ENCODE data around the gene NPC1. TPM values are rescaled to one million over a fixed set of nuclear protein-coding genes. Genes with fewer than 3 reads are reported as not detected.
"Not testable (repeated sequence)": the region's sequence is repeated elsewhere in the genome, so short reads cannot be mapped to it uniquely, and the experiment has no call there.

Gene NPC1
- total RNA-seq, 1 donor from 2014 or later: 30.2 TPM

DNA sequence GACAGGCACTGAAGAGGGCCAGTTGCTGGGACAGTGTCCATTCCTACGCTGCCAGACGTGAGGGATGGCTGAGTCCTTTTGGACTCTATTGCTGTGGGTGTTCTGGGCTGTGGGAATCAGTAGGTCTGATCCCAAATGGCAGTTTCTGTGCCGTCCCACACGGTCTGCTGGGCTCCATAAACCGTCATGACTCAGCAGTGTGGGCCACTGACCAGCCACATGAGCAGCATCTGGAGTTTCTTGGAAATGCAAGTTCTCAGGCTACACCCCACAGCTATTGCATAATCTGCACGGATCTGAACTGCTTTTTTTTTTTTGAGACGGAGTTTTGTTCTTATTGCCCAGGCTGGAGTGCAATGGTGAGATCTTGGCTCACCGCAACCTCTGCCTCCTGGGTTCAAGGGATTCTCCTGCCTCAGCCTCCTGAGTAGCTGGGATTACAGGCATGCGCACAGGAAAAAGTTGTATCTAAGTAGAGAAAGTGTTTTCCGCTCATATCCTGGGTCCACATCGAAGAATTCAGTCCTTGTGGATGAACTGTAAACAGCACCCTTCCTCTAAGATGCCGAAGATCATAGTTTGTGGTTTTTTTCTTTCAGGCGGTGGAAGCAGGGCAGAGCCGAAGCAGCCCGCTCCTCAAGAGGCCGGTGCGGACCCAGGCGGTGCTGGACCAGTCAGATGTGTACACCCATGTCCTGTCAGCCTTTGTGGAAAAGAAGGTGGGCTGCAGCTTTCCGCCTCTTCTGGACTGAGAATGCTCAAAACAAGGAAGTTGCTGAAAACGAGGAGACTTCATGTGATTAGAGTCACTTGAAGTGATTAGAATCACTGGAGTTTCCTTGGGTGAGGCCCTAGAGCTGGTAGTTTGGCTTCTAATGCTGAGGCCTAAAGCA is 57.5 kb downstream of the NPC1 start:
- FAIRE-seq (no peak), DNase-seq (ENCODE audit: low spot score in 2 of 2) (no peak)

DNA sequence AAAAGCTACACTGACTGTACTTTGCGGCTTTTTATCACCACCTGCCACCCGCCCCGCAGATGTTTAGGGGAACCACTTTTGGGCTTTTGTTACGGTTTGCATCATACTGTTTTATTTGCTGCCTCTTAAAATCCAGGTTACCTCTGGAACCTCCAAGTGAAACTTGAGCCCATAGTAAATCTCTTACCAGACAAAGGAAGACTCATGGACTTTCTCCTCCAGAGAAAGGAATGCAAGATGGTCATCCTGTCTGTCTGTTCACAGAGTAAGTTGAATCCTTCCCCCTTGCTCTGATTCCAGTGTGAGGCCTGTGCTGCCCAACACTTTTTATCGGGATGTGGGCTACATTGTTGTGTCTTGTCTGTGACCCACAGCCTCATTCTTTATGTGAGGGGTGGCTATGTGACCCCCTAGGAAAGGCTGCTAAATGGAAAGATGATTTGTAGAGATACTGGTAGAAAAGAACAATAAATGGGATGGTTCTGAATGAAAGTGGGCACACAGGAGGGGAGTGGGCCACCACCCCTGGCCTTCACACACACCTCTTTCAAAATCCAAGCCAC is 59.7 kb downstream of the NPC1 start:
- FAIRE-seq (no peak), DNase-seq (ENCODE audit: low spot score in 2 of 2) (no peak)

DNA sequence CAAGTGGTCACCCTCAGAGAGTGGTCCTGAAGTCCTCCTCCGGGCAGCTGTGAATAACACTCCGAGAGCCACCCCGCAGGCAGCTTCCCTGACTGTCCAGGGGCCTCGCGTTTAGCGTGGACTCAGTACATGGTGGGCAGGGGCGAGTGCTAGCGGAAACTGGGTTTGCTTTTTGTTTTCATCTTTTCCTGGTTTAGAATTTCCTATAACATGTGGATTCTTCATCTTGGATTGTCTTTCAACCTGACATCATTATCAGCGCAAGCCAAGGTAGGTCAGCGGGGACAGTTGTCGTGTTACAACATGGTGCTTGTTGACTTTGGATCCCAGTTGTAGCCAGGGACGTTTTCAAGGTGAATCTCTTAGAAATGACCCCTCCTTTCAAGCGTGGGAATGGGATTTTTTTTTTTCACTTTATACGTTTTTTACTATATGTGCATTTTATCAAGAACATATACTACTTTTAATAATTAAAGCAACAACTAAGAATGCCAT is 62.0 kb downstream of the NPC1 start:
- FAIRE-seq (no peak), DNase-seq (ENCODE audit: low spot score in 2 of 2) (no peak)

DNA sequence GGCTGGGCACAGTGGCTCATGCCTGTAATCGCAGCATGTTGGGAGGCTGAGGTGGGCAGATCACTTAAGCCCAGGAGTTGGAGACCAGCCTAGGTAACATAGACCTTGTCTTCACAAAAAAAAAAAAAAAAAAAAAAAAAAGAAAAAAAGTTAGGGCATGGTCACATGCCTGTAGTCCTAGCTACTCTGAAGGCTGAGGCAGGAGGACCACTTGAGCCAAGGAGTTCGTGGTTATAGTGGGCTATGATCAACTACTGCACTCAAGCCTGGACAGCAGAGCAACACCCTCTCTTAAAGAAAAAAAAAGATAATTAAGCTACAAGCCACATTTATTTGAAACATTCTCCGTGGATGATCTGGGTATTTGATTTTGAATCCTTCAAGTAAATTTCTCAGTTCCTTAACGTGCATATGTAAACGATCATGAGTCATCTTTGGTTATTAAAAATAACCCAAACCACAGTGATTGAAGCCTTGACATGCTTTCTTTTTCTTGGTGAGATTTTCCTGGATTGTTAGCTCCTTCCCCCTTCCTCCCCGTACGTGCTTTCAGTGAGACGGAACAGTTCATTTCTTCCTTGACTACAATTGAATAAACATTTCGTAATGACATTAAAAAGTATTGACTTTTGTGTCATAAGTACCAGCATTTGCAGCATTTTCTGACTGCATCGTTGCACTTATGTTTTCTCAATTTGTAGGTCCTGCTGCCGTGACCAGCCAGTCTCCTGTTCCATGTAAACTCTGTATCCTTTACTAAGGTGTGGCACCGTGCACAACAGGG is 62.7 kb downstream of the NPC1 start:
- DNase-seq (ENCODE audit: low spot score in 2 of 2) (no peak), FAIRE-seq (no peak)

DNA sequence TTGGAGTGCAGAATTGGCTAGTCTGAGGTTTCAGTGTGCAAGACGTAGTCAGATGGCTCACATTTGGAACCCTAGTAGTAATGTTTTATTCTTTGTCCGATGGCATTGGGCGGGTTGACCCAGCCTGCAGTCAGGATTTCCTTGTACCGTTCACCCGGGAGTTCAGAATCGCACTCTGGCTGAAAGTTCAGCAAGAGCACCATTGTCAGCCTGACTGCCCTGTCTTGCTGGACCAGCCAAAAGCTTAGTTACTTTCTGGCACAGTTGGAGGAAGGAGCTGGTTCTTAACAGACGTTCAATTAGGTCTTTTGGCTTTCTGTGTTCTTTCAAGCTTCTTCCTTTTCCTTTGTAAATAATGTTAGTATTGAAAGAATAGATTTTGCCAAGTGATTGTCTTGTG is 64.4 kb downstream of the NPC1 start:
- FAIRE-seq (no peak), DNase-seq (ENCODE audit: low spot score in 2 of 2) (no peak)

DNA sequence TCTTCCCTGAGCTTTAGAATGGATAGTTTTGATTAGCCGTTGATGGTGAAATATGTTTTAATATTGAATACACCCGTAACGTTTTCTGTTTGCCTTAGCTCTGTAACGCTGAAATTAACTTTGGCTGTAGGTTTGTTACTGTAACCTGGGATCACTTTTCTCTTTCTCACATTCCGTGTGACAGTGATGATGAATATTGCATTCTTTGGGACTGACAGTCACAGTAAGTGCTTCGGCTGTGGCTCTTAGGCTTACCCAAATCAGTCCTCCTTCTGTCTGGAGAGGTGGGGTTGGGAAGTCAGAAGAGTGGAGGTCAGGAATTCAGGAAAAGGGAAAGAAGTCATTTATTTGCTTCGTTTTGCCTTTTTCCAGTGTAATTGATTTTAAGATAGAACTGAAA is 65.0 kb downstream of the NPC1 start:
- FAIRE-seq: no peak
- DNase-seq (ENCODE audit: low spot score in 2 of 2): no peak

DNA sequence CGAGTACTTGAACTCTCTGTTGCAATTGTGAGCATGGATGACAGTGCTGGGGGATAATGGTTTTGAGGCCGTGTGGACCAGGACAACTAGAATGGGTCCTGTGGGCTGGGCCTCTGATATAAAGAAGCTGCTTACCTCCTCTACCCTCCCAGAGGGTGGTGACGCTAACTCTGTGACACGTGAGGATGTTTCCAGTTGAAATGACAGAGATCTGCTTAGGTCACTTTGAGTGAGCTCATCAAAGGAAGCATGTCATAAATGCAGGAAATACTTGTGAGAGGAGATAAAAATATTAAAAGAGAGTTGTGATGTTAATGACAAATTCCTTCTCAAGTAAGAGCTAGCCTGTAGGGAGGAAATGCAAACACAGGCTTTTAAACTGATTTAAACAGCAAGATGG is 66.6 kb downstream of the NPC1 start:
- no peak for DNase-seq (ENCODE audit: low spot score in 2 of 2)
- FAIRE-seq: no peak

DNA sequence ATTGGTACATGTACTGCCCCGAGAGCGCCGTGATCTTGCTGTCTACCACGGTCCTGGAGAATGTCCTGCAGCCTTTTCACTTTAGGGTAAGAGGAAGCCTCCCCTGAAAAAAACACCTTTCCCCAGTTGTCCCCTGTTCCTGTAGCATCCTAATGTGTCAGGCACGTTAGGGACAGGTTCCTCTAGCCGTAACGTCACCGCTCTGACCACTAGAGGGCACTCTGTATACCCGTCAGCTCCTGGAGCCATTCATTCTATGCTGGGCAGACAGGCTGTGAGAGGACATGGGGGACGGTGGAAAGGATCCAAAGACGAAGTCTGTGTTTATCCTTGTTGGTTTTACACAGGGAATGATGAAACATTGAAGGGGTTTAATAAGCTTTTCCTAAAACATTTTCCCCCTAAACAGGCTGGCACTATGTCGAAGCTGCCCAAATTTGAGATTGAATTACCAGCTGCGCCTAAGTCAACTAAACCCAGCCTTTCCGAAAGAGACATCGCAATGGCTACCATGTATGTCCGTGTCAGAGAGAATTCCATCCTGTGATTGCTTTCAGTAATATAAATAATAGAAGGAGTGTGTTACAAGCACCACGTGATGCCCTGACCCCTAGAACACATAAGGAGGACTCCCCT is 70.3 kb downstream of the NPC1 start:
- FAIRE-seq (no peak), DNase-seq (ENCODE audit: low spot score in 2 of 2) (peak; percentile 31 to 66)

DNA sequence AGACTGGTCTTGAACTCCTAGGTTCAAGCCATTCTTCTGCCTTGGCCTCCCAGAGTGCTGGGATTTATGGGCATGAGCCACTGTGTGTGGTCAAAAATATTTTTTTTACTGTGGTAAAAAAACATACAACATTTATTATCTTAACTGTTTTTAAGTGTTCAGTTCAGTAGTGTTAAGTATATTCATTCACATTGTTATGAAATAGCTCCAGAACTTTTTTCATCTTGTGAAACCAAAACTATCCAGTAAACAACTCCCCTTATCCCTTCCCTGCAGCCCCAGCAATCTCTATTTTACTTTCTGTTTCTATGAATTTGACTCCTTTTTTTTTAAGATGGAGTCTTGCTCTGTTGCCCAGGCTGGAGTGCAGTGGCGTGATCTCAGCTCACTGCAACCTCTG is 73.7 kb downstream of the NPC1 start:
- FAIRE-seq (no peak), DNase-seq (ENCODE audit: low spot score in 2 of 2) (no peak)

DNA sequence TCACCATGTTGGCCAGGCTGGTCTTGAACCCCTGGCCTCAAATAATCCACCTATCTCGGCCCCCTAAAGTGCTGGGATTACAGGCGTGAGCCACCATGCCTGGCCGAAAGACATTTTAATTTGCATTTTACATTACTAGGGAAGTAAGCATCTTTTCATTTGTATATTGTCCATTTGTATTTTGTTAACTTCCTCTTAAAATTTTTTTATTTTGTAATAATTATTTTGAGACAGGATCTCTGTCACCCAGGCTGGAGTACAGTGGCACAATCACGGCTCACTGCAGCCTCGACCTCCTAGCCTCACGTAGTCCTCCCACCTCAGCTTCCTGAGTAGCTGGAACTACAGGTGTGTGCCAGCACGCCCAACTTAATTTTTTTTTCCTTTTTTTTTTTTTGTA is 74.1 kb downstream of the NPC1 start:
- not testable (repeated sequence) for FAIRE-seq; DNase-seq (ENCODE audit: low spot score in 2 of 2)

DNA sequence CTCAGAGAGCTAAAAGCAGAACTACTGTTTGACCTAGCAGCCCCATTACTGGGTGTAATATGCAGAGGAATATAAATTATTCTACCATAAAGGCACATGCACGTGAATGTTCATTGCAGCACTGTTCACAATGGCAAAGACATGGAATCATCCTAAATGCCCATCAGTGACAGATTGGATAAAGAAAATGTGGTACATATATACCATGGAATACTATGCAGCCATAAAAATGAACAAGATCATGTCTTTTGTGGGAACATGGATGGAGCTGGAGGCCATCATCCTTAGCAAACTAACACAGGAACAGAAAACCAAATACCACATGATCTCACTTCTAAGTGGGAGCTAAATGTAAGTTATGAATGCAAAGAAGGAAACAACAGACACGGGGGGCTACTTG is 75.4 kb downstream of the NPC1 start:
- FAIRE-seq: not testable (repeated sequence)

DNA sequence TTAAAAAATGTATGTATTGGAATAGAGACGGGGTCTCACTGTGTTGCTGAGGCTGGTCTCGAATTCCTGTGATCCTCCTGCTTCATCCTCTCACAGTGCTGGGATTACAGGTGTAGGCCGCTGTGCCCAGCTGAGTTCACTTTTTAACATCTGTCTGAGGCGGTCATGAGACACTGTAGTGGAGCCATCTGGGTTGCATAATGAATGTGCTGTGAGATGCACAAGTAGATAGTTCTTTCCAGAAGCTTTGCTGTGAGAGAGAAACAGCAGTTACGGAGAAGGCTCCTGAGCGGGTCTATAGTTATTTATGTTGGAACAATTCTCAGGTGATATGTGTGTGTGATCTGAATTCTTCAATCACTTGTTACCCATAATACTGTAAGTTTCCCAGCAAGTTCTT is 79.9 kb downstream of the NPC1 start:
- DNase-seq (ENCODE audit: low spot score in 2 of 2) (no peak), FAIRE-seq (no peak)

More for the DNA sequence above, 75.4 kb downstream of the NPC1 start:
- DNase-seq (ENCODE audit: low spot score in 2 of 2): not testable (repeated sequence)

DNA sequence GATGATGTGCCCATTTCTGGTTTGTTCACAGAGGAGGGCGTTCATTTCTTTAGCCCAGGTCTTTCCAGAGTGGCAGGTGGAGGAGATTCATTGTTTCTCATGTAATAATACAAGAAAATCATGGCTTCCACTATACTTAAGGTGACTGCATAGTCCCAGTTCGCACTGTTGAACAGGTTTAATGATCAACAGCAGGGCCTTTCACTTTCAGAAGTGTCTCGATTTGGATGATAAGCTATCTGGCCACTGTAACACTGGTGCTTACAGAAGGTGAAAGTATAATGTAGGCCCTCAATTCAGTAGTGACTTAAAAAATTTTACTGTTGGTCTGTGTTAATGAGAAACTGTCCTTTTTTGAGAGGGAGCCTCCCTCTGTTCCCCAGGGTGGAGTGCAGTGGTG is 81.6 kb downstream of the NPC1 start:
- DNase-seq (ENCODE audit: low spot score in 2 of 2): no peak
- no peak for FAIRE-seq

DNA sequence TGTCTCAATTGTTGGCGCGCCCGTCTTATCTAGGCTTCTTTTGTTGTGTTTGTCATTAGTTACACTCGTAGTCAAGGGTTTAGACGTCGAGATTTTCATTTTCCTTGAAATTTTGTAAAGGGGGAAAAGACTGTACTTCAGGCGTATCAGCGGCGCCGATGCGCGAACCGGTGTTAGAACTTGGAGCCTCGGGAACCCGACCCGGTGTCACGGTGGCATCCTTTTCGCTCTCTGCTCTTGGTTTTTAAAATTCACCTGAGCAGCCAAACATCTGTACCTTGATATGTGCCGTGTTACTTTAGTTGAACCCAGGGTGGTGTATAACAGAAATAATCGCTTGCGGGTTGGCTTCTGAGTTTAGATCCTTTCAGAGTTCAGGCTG is 82.4 kb downstream of the NPC1 start:
- FAIRE-seq (no peak), DNase-seq (ENCODE audit: low spot score in 2 of 2) (no peak)

DNA sequence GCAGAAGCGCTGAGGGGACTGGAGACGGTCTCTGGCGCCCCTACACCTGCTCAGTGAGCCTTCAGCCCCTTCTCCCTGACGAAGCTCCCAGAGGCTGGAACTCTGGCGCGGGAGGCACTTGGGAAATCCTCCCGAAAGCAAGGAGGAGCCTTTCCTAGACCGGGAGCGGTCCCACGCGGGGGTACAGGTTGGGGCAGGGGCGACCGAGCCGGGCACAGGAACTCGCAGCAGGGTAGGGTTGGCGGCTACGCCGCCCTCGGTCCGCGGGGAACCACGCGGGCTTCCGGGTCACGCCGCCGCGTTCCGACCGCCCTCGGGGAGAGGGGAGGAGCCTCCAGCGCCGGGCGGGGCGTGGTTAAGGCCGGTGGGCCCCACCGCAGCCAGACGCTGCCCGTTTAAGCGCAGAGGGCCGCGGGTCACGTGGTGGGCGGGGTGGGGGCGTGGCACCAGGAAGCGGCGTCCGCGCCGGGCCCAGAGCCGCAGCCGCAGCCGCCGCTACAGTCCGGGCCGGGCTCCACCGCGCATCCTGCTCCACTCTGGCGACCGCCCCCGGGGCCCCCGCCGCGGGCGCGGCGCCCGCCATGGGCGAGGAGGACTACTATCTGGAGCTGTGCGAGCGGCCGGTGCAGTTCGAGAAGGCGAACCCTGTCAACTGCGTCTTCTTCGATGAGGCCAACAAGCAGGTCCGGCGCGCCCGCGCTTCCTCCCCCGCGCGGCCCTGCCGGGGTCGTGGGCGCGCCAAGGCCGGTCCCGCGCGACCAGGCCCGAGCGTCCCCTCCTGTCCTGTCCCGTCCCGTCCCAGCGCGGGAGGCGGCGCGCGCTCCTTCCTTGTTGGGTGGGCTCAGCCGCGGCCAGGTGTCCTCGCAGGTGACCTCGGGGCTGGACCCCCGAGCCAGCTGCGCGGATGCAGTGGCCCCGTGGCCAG is 83.0 kb downstream of the NPC1 start, which contains the start of gene RMC1:
Gene RMC1 (plus strand): TSS at position 474 of the 925 bp plus-strand sequence. CDS start 108 bp downstream, at position 582.
- DNase-seq (ENCODE audit: low spot score in 2 of 2): peak; percentile 95 to 97
- FAIRE-seq: no peak

DNA sequence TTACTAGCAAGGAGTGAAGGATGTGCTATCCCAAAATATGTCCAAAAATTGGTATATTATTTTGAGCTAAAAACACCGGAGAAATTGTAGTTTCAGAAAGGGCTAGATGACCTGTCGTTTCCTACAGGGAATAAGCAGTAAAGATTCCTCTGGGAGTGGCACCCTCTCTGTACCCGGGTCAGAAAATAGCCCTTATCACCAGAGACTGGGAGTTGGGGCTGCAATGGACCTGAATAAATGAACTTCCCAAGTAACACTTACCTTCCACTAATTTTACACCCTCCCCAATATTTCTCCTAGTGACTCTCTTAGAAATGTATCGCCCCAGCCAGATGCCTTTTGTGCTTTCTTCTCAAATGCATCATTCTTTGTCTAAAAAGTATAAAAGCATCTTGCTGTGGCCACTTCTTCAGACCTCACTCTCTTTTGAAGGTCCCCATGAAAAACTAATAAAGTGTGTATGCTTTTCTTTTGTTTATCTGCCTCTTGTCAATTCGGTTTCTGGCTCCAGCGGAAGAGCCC is 83.7 kb downstream of the NPC1 start:
- FAIRE-seq (no peak), DNase-seq (ENCODE audit: low spot score in 2 of 2) (peak in 1 of 2 donors; percentile 17)

DNA sequence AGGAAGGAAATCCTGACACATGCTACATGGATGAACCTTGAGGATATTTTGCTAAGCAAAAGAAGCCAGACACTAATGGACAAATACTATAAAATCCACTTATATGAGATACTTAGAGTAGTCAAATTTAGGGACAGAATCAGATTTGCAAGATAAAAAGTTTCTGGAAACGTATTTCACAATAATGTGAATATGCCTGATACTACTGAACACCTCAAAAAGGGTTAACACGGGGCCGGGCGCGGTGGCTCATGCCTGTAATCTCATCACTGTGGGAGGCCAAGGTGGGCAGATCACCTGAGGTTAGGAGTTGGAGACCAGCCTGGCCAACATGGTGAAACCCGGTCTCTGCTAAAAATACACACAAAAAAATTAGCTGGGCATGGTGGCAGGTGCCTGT is 84.7 kb downstream of the NPC1 start:
- DNase-seq (ENCODE audit: low spot score in 2 of 2): no peak
- FAIRE-seq: no peak

DNA sequence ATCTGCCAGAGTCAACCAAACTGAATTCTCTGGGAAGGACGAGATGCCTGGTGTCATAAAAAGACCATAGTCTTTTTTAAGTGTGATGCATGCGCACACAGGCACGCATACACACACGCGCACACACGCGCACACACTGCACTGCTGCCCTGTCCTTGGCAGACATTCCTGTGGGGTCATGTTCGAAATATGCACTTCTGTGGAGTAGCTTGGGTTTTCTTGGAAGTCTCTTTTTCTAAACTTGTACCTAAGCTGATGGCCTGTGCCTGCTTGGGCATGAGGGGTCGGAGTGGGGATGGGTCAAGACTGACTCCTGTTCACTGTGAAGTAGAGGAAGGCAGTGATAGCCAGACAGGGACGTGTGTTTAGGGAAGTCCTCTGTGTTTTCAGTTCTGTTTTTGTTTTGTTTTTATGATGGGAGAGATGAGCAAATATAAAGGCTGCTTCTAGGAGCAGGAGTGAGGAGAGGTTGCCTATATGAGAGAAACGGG is 87.0 kb downstream of the NPC1 start:
- FAIRE-seq (no peak), DNase-seq (ENCODE audit: low spot score in 2 of 2) (no peak)

DNA sequence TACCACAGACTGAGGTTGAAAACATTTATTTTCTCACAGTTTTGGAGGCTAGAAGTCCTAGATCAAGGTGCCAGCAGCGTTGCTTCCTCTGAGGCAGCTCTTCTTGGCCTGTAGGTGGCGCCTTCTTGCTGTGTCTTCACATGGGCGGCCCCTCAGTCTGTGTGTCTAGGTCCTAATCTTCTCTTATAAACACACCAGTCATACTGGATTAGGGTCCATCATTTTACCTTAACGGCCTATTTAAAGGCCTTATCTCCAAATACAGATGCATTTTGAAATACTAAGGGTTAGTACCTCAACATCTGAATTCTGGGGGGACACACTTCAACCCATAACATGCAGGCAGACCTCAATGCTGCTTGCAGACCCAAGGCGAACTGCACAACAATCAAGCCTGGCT is 87.4 kb downstream of the NPC1 start:
- peak; percentile 36 to 49 for DNase-seq (ENCODE audit: low spot score in 2 of 2)
- no peak for FAIRE-seq

All from frontal cortex (tissue), 4 donors.